CD4-positive, alpha-beta T cell (primary cell): Measurements from ENCODE around the gene EGFL8. TPM values are rescaled to one million over a fixed set of nuclear protein-coding genes. Genes with fewer than 3 reads are reported as not detected.

Source experiments
- ATAC-seq: fragments of 200-7000 bp; cut with Tn5 transposase; one replicate; pipeline ENCODE4 v1.10.0; 2022; ENCODE audit warnings: mild to moderate bottlenecking; ENCODE audit not compliant: poor library complexity
- CTCF ChIA-PET: fragments of 350-600 bp; sonication (Branson Sonifier 250); formaldehyde crosslinking; loops from one replicate; lab custom pipeline; 2021; ENCODE audit warnings: antibody characterized with exemption, inconsistent platforms; lab: Charles Lee
- POLR2A ChIA-PET: fragments of 350-600 bp; sonication (Branson Sonifier 250); formaldehyde crosslinking; loops from one replicate; lab custom pipeline; 2021; ENCODE audit warnings: antibody characterized with exemption, inconsistent platforms; lab: Charles Lee
- DNase-seq, 14 experiments: peaks; one replicate each; pipeline ENCODE4 v3.0.0-alpha.2; 2013 to 2020; ENCODE audit warnings: mixed read lengths in 2 of 14
- H3K27ac ChIP-seq, 2 donors: one replicate each; pipeline versions ENCODE4 v1.5.1 to v1.7.0; 2013; ENCODE audit warnings: low read length in 2 of 2, low read depth in 1 of 2, mild to moderate bottlenecking in 1 of 2
- H3K27me3 ChIP-seq, 2 experiments: 1 replicate in 1 of 2; 2 replicates in 1 of 2; pipeline versions ENCODE4 v1.6.1 to v1.7.0; 2013; ENCODE audit warnings: low read length in 2 of 2, control low read depth in 1 of 2, mild to moderate bottlenecking in 1 of 2, moderate library complexity in 1 of 2; ENCODE audit not compliant: insufficient read depth in 2 of 2, control insufficient read depth in 1 of 2
- H3K36me3 ChIP-seq: one replicate; pipeline ENCODE4 v1.6.1; 2013; ENCODE audit warnings: low read length, control low read depth; ENCODE audit not compliant: insufficient read depth
- H3K4me1 ChIP-seq: one replicate; pipeline ENCODE4 v1.6.1; 2013; ENCODE audit warnings: low read length, control low read depth; ENCODE audit not compliant: insufficient read depth
- H3K4me3 ChIP-seq: one replicate; pipeline ENCODE4 v1.5.1; 2013; ENCODE audit warnings: mild to moderate bottlenecking, low read length, moderate library complexity
- H3K9me3 ChIP-seq, 2 experiments: 1 replicate in 1 of 2; 2 replicates in 1 of 2; pipeline versions ENCODE4 v1.6.1 to v1.7.0; 2013; ENCODE audit warnings: low read length in 2 of 2, mild to moderate bottlenecking in 2 of 2, control low read depth in 1 of 2, moderate library complexity in 1 of 2; ENCODE audit not compliant: control insufficient read depth in 1 of 2, insufficient read depth in 1 of 2
- H3K27ac Mint-ChIP-seq: one replicate; pipeline ENCODE4 v1.8.0; 2020; ENCODE audit warnings: mixed read lengths
- H3K27me3 Mint-ChIP-seq: one replicate; pipeline ENCODE4 v1.8.0; 2021; ENCODE audit warnings: mixed read lengths
- H3K36me3 Mint-ChIP-seq: one replicate; pipeline ENCODE4 v1.8.0; 2021; ENCODE audit warnings: low read depth, mixed read lengths
- H3K4me1 Mint-ChIP-seq: one replicate; pipeline ENCODE4 v1.8.0; 2021; ENCODE audit warnings: low read depth, mixed read lengths
- H3K4me3 Mint-ChIP-seq: one replicate; pipeline ENCODE4 v1.8.0; 2020; ENCODE audit warnings: mild to moderate bottlenecking, mixed read lengths
- H3K9me3 Mint-ChIP-seq: one replicate; pipeline ENCODE4 v1.8.0; 2020; ENCODE audit warnings: mixed read lengths
- CTCF ChIP-seq: fragments of 200-600 bp; IDR thresholded peaks from one replicate; pipeline ENCODE4 v1.8.0; 2022; ENCODE audit warnings: antibody characterized with exemption, mild to moderate bottlenecking
- intact Hi-C, 2 experiments: fragments of 100-400 bp; cut with DNase I in 1 of 2; cut with micrococcal nuclease in 1 of 2; formaldehyde crosslinking; loops; one replicate each; pipeline versions ENCODE4 v1.15.1 to v1.9.0; 2023 to 2025; cut with DNase I, micrococcal nuclease
- total RNA-seq, 174 experiments: library from RNA in 2 of 174; stranded (reverse) in 2 of 174; gene quantifications; one replicate each; pipeline ENCODE4 v1.2.3 and lab custom pipeline; 2021 to 2026

Gene EGFL8
- total RNA-seq, 2 experiments from 2014 or later, result 13.1 to 13.8 TPM

DNA sequence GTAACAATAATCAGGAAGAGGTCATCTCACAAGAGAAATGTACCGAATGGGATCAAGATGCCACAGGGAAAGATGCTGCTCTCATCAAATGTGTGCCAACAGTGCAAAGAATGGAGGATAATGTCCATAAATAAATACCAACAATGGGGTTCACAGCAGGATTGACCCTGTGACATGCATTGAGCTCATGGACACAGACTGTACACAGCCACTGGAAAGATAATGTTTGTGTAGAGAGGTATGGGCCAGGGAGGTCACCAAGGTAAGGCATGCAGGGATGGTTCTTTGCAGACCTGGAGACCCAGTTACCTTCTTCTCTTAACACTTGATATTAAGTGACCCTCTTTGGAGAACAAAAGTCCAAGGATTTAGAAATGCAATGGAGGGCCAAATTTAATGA lies 10.0 kb downstream of the EGFL8 start:
- intact Hi-C loops, result loop anchor here in 1 of 2 experiments (10.0 kb wide), 1 partner anchor 200 kb away; the partner anchor contains the start of gene DXO
- ChIA-PET POLR2A (no interaction called here), CTCF (no interaction called here)
- Histone ChIP-seq H3K4me3 (no peak overlapping the region), H3K27ac (no peak overlapping the region), H3K36me3 (peaks cover 13% of the 10 kb centered on the region), H3K27me3 (no peaks in the 10 kb centered on the region), H3K4me1 (peaks cover 56% of the 10 kb centered on the region), H3K9me3 (no peaks in the 10 kb centered on the region)
- Mint-ChIP-seq H3K9me3 (no peaks in the 10 kb centered on the region), H3K27ac (peak overlapping the region; percentile 18), H3K27me3 (no peaks in the 10 kb centered on the region), H3K4me1 (peaks cover 79% of the 10 kb centered on the region), H3K36me3 (peaks cover 40% of the 10 kb centered on the region), H3K4me3 (peak overlapping the region; percentile 91)
- ATAC-seq (no peak), DNase-seq (no peak)
- TF ChIP-seq CTCF, result no peak

DNA sequence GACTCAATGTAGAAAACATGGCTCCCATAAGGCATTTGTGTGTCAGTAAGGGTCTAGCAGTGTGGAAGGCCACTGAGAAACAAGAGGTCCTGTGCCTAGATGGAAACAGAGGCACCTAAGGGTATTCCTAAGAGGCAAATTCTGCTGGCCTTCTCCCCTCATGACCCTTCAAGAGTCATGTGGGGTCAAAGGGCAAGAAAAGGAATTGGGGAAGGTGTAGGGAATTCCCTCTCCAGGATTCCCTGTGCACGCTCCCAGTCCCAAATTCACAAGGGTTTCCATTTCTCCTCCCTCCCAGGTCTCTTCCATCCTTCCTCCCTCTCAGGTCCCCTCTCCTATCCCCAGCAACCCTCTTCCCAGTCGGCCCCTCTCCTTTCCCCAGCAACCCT lies 10.9 kb downstream of the EGFL8 start:
- no peak for DNase-seq
- H3K4me1 Mint-ChIP-seq, result peaks cover 77% of the 10 kb centered on the region
- peak overlapping the region; percentile 85 for H3K27ac Mint-ChIP-seq
- no peak for ATAC-seq
- Histone ChIP-seq H3K9me3 (no peaks in the 10 kb centered on the region), H3K27me3 (no peaks in the 10 kb centered on the region), H3K36me3 (peaks cover 8% of the 10 kb centered on the region), H3K27ac (peak overlapping the region; percentile 56 to 93), H3K4me1 (peaks cover 63% of the 10 kb centered on the region), H3K4me3 (peak overlapping the region; percentile 91)
- ChIA-PET CTCF (no interaction called here), POLR2A (interaction anchor here (8.1 kb wide), 1 partner anchor 17 kb away, joined by 242 read pairs; the partner anchor contains the start of genes GPSM3 and PBX2)
- no peaks in the 10 kb centered on the region for H3K9me3 Mint-ChIP-seq
- H3K27me3 Mint-ChIP-seq, result no peaks in the 10 kb centered on the region
- no peak for TF ChIP-seq CTCF
- H3K4me3 Mint-ChIP-seq, result peak overlapping the region; percentile 91
- H3K36me3 Mint-ChIP-seq, result peaks cover 37% of the 10 kb centered on the region
- intact Hi-C loops, result loop anchor here (5.0 to 10.0 kb wide), 2 partner anchors 201 to 218 kb away; partner anchors contain the start of genes DXO (in 1 of the 2), NELFE (in 1 of the 2) and SKIC2 (in 1 of the 2)

DNA sequence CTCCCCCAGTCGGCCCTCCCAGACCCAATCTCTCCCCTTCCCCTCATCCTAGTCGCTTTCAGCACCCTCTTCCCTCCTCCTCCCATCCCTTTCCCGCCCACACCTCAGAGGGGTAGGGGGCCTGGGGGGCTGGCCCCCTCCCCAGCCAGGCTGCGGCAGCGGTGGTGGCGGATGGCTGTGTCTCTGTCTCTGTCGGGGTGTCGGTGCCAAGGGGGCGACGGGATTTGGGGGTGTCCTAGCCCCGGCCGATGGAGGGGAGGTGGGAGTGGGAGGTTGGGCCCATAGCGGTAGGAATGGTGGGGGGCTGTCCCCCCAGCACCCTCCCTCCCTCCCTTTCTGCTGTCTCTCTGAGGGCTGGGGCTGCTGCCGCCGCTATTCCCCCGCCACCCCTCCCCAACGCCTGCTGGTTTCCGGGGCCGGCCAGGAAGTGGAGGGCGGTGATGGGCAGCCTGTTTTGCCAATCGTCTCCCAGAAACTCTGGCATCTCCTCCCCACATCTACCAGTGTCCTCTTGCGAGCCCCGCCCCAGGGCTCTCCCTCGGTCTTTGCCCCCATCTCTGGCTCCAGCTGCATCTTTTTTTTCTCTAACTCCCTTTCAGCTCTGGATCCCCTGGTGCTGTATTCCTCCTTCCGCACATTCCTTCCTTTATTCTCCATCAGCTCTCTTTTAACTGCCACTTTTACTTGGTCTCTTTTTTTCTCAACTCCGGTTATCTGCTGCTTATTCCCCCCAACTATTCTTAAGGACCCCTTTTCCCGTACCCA lies 11.5 kb downstream of the EGFL8 start, which contains the start of gene AGPAT1:
Gene AGPAT1 (minus strand): TSS at position 374 of the 765 bp plus-strand sequence. CDS start 4,588 bp downstream, outside the sequence.
- H3K36me3 Mint-ChIP-seq, result peaks cover 37% of the 10 kb centered on the region
- DNase-seq, result peak; percentile 93 to 98 (median 97)
- Histone ChIP-seq H3K36me3 (peaks cover 9% of the 10 kb centered on the region), H3K4me1 (peaks cover 66% of the 10 kb centered on the region), H3K4me3 (peak within 1 kb of the TSS; percentile 91), H3K9me3 (no peaks in the 10 kb centered on the region), H3K27ac (peak within 1 kb of the TSS; percentile 93 to 98), H3K27me3 (no peaks in the 10 kb centered on the region)
- peak within 1 kb of the TSS; percentile 85 for H3K27ac Mint-ChIP-seq
- H3K9me3 Mint-ChIP-seq, result no peaks in the 10 kb centered on the region
- POLR2A ChIA-PET, result interaction anchor here (1.2 to 8.1 kb wide), 4 partner anchors 17 to 796 kb away, joined by 3 to 242 read pairs (median 30); partner anchors contain the start of genes ATF6B, FKBPL, GPSM3 and PBX2
- ATAC-seq, result peak; percentile 41
- H3K4me3 Mint-ChIP-seq, result peak within 1 kb of the TSS; percentile 91
- H3K27me3 Mint-ChIP-seq, result no peaks in the 10 kb centered on the region
- H3K4me1 Mint-ChIP-seq, result peaks cover 78% of the 10 kb centered on the region
- CTCF ChIA-PET, result interaction anchor here (2.8 kb wide), 1 partner anchor 20 kb away, joined by 14 read pairs; no protein-coding TSS in a partner anchor
- TF ChIP-seq CTCF, result no peak
- intact Hi-C loops, result loop anchor here (1.0 to 10.0 kb wide), 4 partner anchors 15 to 219 kb away; partner anchors contain the start of genes DXO (in 1 of the 2), NELFE (in 1 of the 2) and SKIC2 (in 1 of the 2)
